Measurements from ENCODE around the gene MCTP1.
"Not testable (repeated sequence)": the region's sequence is repeated elsewhere in the genome, so short reads cannot be mapped to it uniquely, and the experiment has no call there.

DNA sequence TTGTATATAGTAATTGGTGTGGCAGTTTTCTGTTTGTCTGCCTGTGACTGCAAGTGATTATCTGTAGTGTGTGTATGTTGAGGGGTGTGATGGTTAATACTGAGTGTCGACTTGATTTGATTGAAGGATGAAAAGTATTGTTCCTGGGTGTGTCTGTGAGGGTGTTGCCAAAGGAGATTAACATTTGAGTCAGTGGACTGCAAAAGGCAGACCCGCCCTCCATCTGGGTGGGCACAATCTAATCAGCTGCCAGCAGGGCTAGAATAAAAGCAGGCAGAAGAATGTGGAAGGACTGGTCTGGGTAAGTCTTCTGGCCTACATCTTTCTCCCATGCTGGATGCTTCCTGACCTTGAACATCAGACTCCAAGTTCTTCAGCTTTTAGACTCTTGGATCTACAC lies 290.4 kb downstream of the MCTP1 start:
- TF ChIP-seq, protein P1, sequence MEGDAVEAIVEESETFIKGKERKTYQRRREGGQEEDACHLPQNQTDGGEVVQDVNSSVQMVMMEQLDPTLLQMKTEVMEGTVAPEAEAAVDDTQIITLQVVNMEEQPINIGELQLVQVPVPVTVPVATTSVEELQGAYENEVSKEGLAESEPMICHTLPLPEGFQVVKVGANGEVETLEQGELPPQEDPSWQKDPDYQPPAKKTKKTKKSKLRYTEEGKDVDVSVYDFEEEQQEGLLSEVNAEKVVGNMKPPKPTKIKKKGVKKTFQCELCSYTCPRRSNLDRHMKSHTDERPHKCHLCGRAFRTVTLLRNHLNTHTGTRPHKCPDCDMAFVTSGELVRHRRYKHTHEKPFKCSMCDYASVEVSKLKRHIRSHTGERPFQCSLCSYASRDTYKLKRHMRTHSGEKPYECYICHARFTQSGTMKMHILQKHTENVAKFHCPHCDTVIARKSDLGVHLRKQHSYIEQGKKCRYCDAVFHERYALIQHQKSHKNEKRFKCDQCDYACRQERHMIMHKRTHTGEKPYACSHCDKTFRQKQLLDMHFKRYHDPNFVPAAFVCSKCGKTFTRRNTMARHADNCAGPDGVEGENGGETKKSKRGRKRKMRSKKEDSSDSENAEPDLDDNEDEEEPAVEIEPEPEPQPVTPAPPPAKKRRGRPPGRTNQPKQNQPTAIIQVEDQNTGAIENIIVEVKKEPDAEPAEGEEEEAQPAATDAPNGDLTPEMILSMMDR (conservative IDR thresholded peaks at IDR 0.05; ENCODE audit: low read depth, low read length): not testable (repeated sequence)
- TF ChIP-seq EZH2 (IDR thresholded peaks at IDR 0.05; ENCODE audit: borderline replicate concordance, low read depth, low read length, poor library complexity, severe bottlenecking): not testable (repeated sequence)
